B cell (primary cell): ENCODE measurements around the gene PSME3.

Source experiments
- CTCF ChIP-seq: fragments of 200-600 bp; IDR thresholded peaks from one replicate; pipeline ENCODE4 v1.8.0; 2022; ENCODE audit warnings: antibody characterized with exemption, mild to moderate bottlenecking
- EZH2 ChIP-seq: IDR thresholded peaks from 2 replicates; pipeline ENCODE4 v1.6.1; 2012; ENCODE audit warnings: borderline replicate concordance, low read depth, mild to moderate bottlenecking, moderate library complexity, low read length; ENCODE audit not compliant: insufficient read depth, poor library complexity, severe bottlenecking

- TF ChIP-seq CTCF = no peak
- TF ChIP-seq EZH2 = no peak
These were observed 32.5 kb downstream of the PSME3 start for GRCh38 chr17:42865638-42866094.
